Loucy (cell line): ENCODE results near the gene MGAT5.

Source experiments
- H2AFZ ChIP-seq: fragments of 200-600 bp; sonication (generic); 2 replicates; pipeline ENCODE4 v1.6.0; 2016; ENCODE audit warnings: antibody characterized with exemption, mild to moderate bottlenecking, low read length, moderate library complexity
- H3F3A ChIP-seq: fragments of 200-600 bp; 2 replicates; pipeline ENCODE4 v1.6.0; 2016; ENCODE audit warnings: antibody characterized with exemption, low read depth, mild to moderate bottlenecking
- H3K27me3 ChIP-seq: fragments of 200-600 bp; sonication (generic); 2 replicates; pipeline ENCODE4 v1.6.1; 2014; ENCODE audit warnings: low read length, mild to moderate bottlenecking; ENCODE audit not compliant: insufficient read depth, poor library complexity, severe bottlenecking
- H3K36me3 ChIP-seq: fragments of 200-600 bp; sonication (generic); 2 replicates; pipeline ENCODE4 v1.6.1; 2016; ENCODE audit warnings: low read length; ENCODE audit not compliant: insufficient read depth
- H3K4me1 ChIP-seq: fragments of 200-600 bp; sonication (generic); 2 replicates; pipeline ENCODE4 v1.5.1; 2014; ENCODE audit warnings: low read length, mild to moderate bottlenecking; ENCODE audit not compliant: insufficient read depth, poor library complexity, severe bottlenecking
- H3K4me2 ChIP-seq: fragments of 200-600 bp; sonication (generic); 2 replicates; pipeline ENCODE4 v1.6.0; 2014; ENCODE audit warnings: antibody characterized with exemption, low read length, low read depth, mild to moderate bottlenecking; ENCODE audit not compliant: poor library complexity, severe bottlenecking
- H3K4me3 ChIP-seq: fragments of 200-600 bp; sonication (generic); 2 replicates; pipeline ENCODE4 v1.5.1; 2014; ENCODE audit warnings: low read length, mild to moderate bottlenecking, mixed read lengths; ENCODE audit not compliant: poor library complexity, severe bottlenecking
- H3K79me2 ChIP-seq: fragments of 200-600 bp; sonication (generic); 2 replicates; pipeline ENCODE4 v1.6.1; 2014; ENCODE audit warnings: low read length; ENCODE audit not compliant: insufficient read depth
- H3K9ac ChIP-seq: fragments of 200-600 bp; sonication (generic); 2 replicates; pipeline ENCODE4 v1.6.0; 2014; ENCODE audit warnings: mild to moderate bottlenecking, low read depth, low read length, moderate library complexity; ENCODE audit not compliant: poor library complexity, severe bottlenecking
- H3K9me2 ChIP-seq: fragments of 200-600 bp; sonication (generic); replicated peaks from 2 replicates; pipeline ENCODE4 v1.6.1; 2016; ENCODE audit warnings: low read depth, low read length, mixed read lengths
- H3K9me3 ChIP-seq: fragments of 200-600 bp; sonication (generic); 2 replicates; pipeline ENCODE4 v1.6.1; 2014; ENCODE audit warnings: mild to moderate bottlenecking, antibody characterized with exemption, low read length, low read depth; ENCODE audit not compliant: insufficient read depth
- H4K20me1 ChIP-seq: fragments of 200-600 bp; sonication (generic); 2 replicates; pipeline ENCODE4 v1.6.0; 2014; ENCODE audit warnings: antibody characterized with exemption, low read length, mild to moderate bottlenecking; ENCODE audit not compliant: insufficient read depth, poor library complexity, severe bottlenecking
- EZH2phosphoT487 ChIP-seq: fragments of 200-600 bp; IDR thresholded peaks from 2 replicates; pipeline ENCODE4 v1.6.1; 2018; ENCODE audit warnings: antibody characterized with exemption, mild to moderate bottlenecking, moderate library complexity, borderline replicate concordance
- TF ChIP-seq, protein P1 (sequence below): fragments of 200-600 bp; sonication (generic); conservative IDR thresholded peaks from 2 replicates; pipeline ENCODE4 v1.5.1; 2014; ENCODE audit warnings: mild to moderate bottlenecking, antibody characterized with exemption, low read length

MGAT5 gene

DNA sequence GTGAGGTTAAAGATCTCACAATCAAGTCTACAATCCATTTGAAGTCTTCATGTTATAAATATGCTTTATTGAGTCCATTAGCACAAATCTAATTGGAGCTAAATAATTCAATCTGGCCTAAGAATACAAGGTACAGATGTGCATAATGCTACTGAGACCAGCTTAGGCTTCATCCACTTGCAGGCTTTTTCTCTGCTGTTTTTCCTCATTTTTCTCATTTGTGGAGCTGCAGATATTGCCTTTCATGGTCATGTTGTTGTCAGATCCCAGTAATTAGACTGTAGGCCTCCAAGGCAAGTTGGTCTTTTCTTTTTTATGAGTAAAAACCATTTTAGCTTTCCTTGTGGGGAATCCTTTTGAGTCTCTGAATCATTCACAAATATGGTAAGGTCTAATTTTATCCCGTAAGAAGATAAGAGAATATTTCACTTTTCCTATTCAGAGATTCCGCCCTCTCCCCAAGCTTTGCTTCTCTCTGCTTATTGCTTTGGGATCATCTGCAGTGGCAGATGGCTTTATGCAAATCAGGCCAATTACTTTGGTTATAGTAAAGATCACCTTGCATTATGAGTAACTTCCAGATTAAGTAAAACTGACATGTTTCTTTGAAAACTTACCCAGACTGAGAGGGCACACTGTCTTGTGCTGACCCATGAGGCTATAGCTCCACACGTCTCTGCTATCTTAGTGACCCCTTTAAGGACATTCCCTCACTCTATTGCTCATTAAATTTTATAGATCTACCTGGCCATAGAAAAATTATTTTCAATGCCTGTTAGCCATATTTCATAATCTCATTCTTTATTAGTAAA is 80.9 kb downstream of the MGAT5 start:
- no peak overlapping the region for H3K4me2 ChIP-seq
- H2AFZ ChIP-seq: no peak overlapping the region
- peaks cover 6% of the 10 kb centered on the region; the same call in 1 of the 2 replicates for H3K9me3 ChIP-seq
- no peaks in the 10 kb centered on the region for H3K9me2 ChIP-seq
- H4K20me1 ChIP-seq: no peaks in the 10 kb centered on the region
- TF ChIP-seq, protein P1, sequence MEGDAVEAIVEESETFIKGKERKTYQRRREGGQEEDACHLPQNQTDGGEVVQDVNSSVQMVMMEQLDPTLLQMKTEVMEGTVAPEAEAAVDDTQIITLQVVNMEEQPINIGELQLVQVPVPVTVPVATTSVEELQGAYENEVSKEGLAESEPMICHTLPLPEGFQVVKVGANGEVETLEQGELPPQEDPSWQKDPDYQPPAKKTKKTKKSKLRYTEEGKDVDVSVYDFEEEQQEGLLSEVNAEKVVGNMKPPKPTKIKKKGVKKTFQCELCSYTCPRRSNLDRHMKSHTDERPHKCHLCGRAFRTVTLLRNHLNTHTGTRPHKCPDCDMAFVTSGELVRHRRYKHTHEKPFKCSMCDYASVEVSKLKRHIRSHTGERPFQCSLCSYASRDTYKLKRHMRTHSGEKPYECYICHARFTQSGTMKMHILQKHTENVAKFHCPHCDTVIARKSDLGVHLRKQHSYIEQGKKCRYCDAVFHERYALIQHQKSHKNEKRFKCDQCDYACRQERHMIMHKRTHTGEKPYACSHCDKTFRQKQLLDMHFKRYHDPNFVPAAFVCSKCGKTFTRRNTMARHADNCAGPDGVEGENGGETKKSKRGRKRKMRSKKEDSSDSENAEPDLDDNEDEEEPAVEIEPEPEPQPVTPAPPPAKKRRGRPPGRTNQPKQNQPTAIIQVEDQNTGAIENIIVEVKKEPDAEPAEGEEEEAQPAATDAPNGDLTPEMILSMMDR: no peak
- no peak for TF ChIP-seq EZH2phosphoT487
- no peaks in the 10 kb centered on the region for H3K4me1 ChIP-seq
- peaks cover 30% of the 10 kb centered on the region for H3K36me3 ChIP-seq
- no peak overlapping the region for H3K9ac ChIP-seq
- H3K27me3 ChIP-seq: no peaks in the 10 kb centered on the region
- H3F3A ChIP-seq: no peaks in the 10 kb centered on the region
- H3K79me2 ChIP-seq: no peaks in the 10 kb centered on the region; the same call in 1 of the 2 replicates
- H3K4me3 ChIP-seq: no peak overlapping the region

DNA sequence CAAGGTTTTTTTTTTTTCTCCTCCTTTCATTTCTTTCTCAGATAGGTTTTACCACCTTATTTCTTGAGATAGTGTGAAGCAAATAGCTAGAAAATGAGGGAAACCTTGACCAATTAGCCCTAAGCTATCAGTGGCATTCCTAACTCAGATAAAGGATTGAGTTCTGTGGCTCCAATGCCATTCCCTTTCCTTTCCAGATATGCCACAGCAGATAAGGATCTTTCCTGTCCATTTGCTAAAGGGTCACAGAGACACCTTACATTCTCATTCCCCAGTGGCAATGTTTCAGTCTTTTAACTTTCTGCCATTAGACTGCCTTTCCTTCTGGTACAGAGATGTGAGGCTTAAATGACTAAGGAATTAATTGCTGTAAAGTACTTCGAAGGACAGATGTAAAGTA is 81.7 kb downstream of the MGAT5 start:
- Histone ChIP-seq H3K4me3 (no peak overlapping the region), H4K20me1 (no peaks in the 10 kb centered on the region), H3K36me3 (peaks cover 31% of the 10 kb centered on the region), H3F3A (no peaks in the 10 kb centered on the region), H3K4me1 (no peaks in the 10 kb centered on the region), H3K9me2 (no peaks in the 10 kb centered on the region), H3K27me3 (no peaks in the 10 kb centered on the region), H3K79me2 (no peaks in the 10 kb centered on the region; the same call in 1 of the 2 replicates), H2AFZ (no peak overlapping the region), H3K4me2 (no peak overlapping the region), H3K9me3 (peaks cover 6% of the 10 kb centered on the region; the same call in 1 of the 2 replicates), H3K9ac (no peak overlapping the region)
- TF ChIP-seq EZH2phosphoT487: no peak
- TF ChIP-seq, protein P1: no peak

DNA sequence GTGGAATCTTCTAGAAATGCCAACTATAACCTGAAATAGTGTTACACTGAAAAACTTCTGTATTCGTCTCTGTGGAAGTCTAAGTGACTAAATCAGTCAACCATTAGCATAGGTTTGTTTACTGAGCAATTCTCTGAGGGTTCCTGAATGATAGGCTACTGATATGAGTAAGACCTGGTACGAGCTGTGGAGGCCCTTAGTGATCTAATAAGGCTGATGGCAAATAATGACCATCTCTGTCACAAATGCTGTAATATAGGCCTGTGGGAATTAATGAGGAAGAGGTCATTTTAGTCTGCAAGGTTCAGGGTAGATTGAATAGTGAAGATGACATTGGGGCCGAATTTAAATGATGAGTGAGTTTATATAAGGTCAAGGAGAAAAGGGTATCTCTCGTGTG is 82.5 kb downstream of the MGAT5 start:
- H3K27me3 ChIP-seq: no peaks in the 10 kb centered on the region
- peaks cover 33% of the 10 kb centered on the region for H3K36me3 ChIP-seq
- H3F3A ChIP-seq: no peaks in the 10 kb centered on the region
- H3K9me3 ChIP-seq: peaks cover 4% of the 10 kb centered on the region; the same call in 1 of the 2 replicates
- no peak overlapping the region for H2AFZ ChIP-seq
- TF ChIP-seq EZH2phosphoT487: no peak
- TF ChIP-seq, protein P1: no peak
- H4K20me1 ChIP-seq: no peaks in the 10 kb centered on the region
- H3K9me2 ChIP-seq: no peaks in the 10 kb centered on the region
- no peaks in the 10 kb centered on the region; the same call in 1 of the 2 replicates for H3K79me2 ChIP-seq
- no peak overlapping the region for H3K4me2 ChIP-seq
- no peaks in the 10 kb centered on the region for H3K4me1 ChIP-seq
- no peak overlapping the region for H3K9ac ChIP-seq
- no peak overlapping the region for H3K4me3 ChIP-seq
